GM04503 (cell line): Measurements from ENCODE around the gene MREG.
"Not testable (repeated sequence)": the region's sequence is repeated elsewhere in the genome, so short reads cannot be mapped to it uniquely, and the experiment has no call there.

Experiments
- DNase-seq: peaks from one replicate; pipeline ENCODE4 v3.0.0-alpha.2; 2012; ENCODE audit warnings: low read depth

Gene MREG

GRCh38 chr2:215958257-215958656 lies 55.1 kb downstream of the MREG start:
- DNase-seq, result peak; percentile 55

GRCh38 chr2:215957354-215958122 lies 55.8 kb downstream of the MREG start:
- not testable (repeated sequence) for DNase-seq

- no peak for DNase-seq
Measured at GRCh38 chr2:215952860-215953637, 60.3 kb downstream of the MREG start.

- no peak for DNase-seq
Measured at GRCh38 chr2:215951558-215951957, 61.8 kb downstream of the MREG start.

GRCh38 chr2:215949991-215950404 lies 63.4 kb downstream of the MREG start:
- DNase-seq, result no peak

- no peak for DNase-seq
Measured at GRCh38 chr2:215948051-215948450, 65.3 kb downstream of the MREG start.

GRCh38 chr2:215946586-215946985 lies 66.8 kb downstream of the MREG start:
- DNase-seq, result no peak

- no peak for DNase-seq
Measured at GRCh38 chr2:215942194-215942593, 71.2 kb downstream of the MREG start.

- no peak for DNase-seq
Measured at GRCh38 chr2:215941726-215942125, 71.6 kb downstream of the MREG start.

- no peak for DNase-seq
Measured at GRCh38 chr2:215940645-215941184, 72.6 kb downstream of the MREG start.

GRCh38 chr2:215937190-215937589 lies 76.2 kb downstream of the MREG start:
- no peak for DNase-seq

GRCh38 chr2:215933151-215933550 lies 80.2 kb downstream of the MREG start:
- DNase-seq, result no peak

- no peak for DNase-seq
Measured at GRCh38 chr2:215931256-215931903, 82.0 kb downstream of the MREG start.

GRCh38 chr2:215930505-215931253 lies 82.7 kb downstream of the MREG start:
- DNase-seq, result no peak

GRCh38 chr2:215929602-215930335 lies 83.6 kb downstream of the MREG start:
- DNase-seq, result no peak

GRCh38 chr2:215928086-215928485 lies 85.3 kb downstream of the MREG start:
- DNase-seq, result no peak

GRCh38 chr2:215926992-215927391 lies 86.4 kb downstream of the MREG start:
- not testable (repeated sequence) for DNase-seq

- no peak for DNase-seq
Measured at GRCh38 chr2:215921895-215922294, 91.5 kb downstream of the MREG start.

GRCh38 chr2:215920244-215921100 lies 92.9 kb downstream of the MREG start:
- no peak for DNase-seq

GRCh38 chr2:215919624-215920243 lies 93.6 kb downstream of the MREG start:
- no peak for DNase-seq
